Measurements from ENCODE around the gene MED10.

The MED10 gene

DNA sequence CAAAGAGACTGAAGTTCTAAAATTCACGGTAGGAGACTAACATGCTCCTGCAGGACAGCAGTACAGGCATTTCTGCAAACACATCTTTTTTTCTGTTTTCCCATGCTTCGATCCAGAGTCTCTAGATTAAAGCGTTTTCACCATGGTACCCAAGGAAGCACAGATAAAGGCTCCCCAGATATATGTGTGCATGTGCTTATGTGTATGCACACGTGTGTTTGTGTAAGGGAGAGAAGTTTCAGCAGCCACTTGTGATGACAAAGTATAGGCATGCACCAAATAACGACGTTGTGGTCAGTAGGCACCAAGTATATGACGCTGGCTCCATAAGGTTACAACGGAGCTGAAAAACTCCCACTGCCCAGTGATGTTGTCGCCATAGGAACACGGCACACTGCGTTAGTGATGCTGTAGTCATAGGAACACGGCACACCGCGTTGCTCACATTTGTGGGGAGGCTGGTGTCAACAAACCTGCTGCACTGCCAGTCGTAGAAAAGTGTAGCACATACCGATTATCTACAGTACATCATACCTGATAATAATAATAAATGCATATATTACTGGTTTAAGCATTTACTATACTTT, 21.7 kb downstream of the MED10 start:
- DNase-seq (ENCODE audit: insufficient read length, low spot score) (no peak), FAIRE-seq (no peak)
- TF ChIP-seq TAF1 (IDR thresholded peaks at IDR 0.05; ENCODE audit: low read depth, low read length), result no peak
- TF ChIP-seq POLR2A (IDR thresholded peaks at IDR 0.05; ENCODE audit: low read depth, low read length), result no peak
- TF ChIP-seq POU2F2 (IDR thresholded peaks at IDR 0.05; ENCODE audit: low read depth, low read length), result no peak
- no peak for TF ChIP-seq PAX5 (IDR thresholded peaks at IDR 0.05; ENCODE audit: insufficient read depth, low read length, severe bottlenecking)
- TF ChIP-seq POLR2AphosphoS5 (IDR thresholded peaks at IDR 0.05; ENCODE audit: low read depth, low read length), result no peak
- no peak for TF ChIP-seq SPI1 (IDR thresholded peaks at IDR 0.05; ENCODE audit: low read depth, low read length)

DNA sequence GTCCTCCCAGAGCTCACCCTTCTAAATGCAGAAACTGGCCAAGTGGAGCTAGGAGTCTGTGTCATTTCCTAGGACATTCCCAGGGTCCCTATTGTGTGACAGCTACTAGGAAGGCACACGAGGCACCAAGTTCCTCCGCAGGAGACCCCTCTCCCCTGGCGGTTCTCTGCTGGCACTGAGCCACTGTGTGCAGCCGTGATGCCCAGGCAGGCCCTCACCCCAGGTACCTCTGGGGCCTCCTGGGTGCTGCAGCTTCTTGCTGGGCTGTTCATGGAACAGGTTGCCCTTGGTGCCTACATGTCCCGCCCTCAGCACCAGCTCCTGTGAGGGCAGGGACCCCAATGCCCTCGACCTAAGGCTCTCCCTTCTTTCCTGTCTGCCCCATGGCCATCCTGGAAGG, 23.1 kb downstream of the MED10 start:
- FAIRE-seq (no peak), DNase-seq (ENCODE audit: insufficient read length, low spot score) (no peak)
- TF ChIP-seq PAX5 (IDR thresholded peaks at IDR 0.05; ENCODE audit: insufficient read depth, low read length, severe bottlenecking), result no peak
- no peak for TF ChIP-seq SPI1 (IDR thresholded peaks at IDR 0.05; ENCODE audit: low read depth, low read length)
- no peak for TF ChIP-seq POLR2AphosphoS5 (IDR thresholded peaks at IDR 0.05; ENCODE audit: low read depth, low read length)
- TF ChIP-seq POLR2A (IDR thresholded peaks at IDR 0.05; ENCODE audit: low read depth, low read length), result no peak
- no peak for TF ChIP-seq TAF1 (IDR thresholded peaks at IDR 0.05; ENCODE audit: low read depth, low read length)

DNA sequence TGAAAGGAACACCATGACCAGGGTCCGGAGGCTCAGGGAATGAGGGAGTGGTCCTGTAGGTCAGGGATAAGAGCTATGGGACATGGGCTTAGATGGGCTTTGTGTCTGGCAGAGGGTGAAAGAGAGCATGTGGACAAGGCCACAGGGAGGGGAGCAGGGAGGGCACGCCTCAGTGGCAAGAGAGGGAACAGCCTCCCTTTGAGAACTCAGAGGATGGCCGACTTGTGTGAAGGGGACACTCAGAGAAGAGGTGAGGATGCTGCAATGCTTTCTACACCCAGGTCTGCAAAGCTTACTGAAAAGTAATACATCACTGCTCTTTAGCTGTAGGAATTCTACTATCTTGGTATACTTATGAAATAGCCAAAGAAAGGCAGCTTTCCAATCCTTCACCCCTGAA, 23.5 kb downstream of the MED10 start:
- TF ChIP-seq SPI1 (IDR thresholded peaks at IDR 0.05; ENCODE audit: low read depth, low read length) (no peak), POU2F2 (IDR thresholded peaks at IDR 0.05; ENCODE audit: low read depth, low read length) (no peak), POLR2A (IDR thresholded peaks at IDR 0.05; ENCODE audit: low read depth, low read length) (no peak), POLR2AphosphoS5 (IDR thresholded peaks at IDR 0.05; ENCODE audit: low read depth, low read length) (no peak), PAX5 (IDR thresholded peaks at IDR 0.05; ENCODE audit: insufficient read depth, low read length, severe bottlenecking) (no peak), TAF1 (IDR thresholded peaks at IDR 0.05; ENCODE audit: low read depth, low read length) (no peak)
- DNase-seq (ENCODE audit: insufficient read length, low spot score) (no peak), FAIRE-seq (peak; percentile 5)

DNA sequence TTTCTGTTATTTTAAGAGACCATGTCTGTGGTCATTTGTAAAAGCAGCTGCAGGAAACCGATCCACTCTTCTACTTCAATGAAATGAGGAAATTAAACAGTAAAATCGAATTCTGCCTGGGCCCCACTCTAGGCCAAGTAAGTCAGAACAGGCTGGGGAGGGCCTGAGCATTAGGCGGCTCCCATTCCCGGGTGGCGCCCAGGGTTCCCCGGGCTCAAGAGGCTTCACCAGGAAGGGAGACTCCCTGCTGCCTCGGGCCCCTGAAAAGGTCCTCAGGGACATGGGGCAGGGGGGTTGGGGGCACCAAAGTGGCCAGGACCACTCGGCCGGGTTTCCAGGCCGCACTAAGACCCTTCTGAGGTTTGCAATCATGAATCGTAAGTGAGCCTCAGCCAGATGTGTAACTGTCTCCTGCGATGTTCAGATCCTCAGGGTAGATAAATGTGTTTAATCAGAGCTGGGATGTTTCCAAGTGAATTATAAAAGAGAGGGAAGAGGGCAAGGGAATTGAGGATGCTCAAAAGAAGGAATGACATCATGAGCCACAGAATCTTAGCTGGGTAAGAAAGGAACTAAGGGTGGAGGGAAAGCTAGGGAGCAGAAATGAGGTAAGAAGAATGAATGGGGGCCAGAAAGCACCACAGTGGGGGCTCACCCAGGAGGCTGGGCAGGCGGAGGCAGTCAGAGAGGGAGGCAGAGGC, 24.6 kb downstream of the MED10 start:
- DNase-seq (ENCODE audit: insufficient read length, low spot score) (no peak), FAIRE-seq (no peak)
- TF ChIP-seq TAF1 (IDR thresholded peaks at IDR 0.05; ENCODE audit: low read depth, low read length), result no peak
- no peak for TF ChIP-seq SPI1 (IDR thresholded peaks at IDR 0.05; ENCODE audit: low read depth, low read length)
- no peak for TF ChIP-seq POU2F2 (IDR thresholded peaks at IDR 0.05; ENCODE audit: low read depth, low read length)
- no peak for TF ChIP-seq PAX5 (IDR thresholded peaks at IDR 0.05; ENCODE audit: insufficient read depth, low read length, severe bottlenecking)
- no peak for TF ChIP-seq POLR2AphosphoS5 (IDR thresholded peaks at IDR 0.05; ENCODE audit: low read depth, low read length)
- TF ChIP-seq POLR2A (IDR thresholded peaks at IDR 0.05; ENCODE audit: low read depth, low read length), result no peak

DNA sequence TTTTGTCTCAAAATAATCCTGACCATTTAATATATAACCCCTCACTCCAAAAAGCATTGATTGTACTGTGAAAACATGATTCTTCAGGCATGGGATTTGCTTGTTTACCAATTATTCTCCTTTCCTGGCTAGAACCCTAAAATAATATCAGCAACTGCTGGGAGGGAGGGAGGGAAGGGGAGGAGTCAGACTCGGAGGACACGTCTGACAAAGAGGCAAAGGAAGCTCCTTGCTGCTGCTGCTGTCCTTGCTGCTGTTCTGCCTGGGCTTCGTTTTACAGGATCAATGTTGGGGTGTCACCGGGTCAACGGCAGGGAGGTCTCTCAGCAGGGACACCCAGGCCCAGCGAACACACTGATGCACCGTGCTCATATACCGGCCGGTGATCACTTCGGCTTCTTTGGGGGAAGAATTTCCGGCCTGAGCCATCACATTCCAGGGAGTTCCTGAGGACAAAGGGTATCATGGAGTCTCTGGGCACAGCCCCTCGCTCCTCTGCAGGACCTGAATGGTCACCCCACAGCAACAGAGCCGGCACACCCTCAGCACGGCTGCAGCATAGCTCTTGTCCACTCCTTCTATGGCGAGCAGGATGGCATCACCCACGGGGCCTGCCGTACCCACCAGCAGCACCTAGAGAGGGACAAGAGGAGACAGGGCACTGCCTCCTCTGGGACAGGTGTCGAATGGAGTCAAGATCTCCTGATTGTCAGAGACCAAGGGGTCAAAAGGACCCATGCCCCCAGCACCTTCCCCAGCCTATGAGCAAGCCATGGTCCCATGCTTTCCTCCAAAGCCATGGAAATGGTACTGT, 27.9 kb downstream of the MED10 start:
- TF ChIP-seq POU2F2 (IDR thresholded peaks at IDR 0.05; ENCODE audit: low read depth, low read length) (no peak), PAX5 (IDR thresholded peaks at IDR 0.05; ENCODE audit: insufficient read depth, low read length, severe bottlenecking) (no peak), POLR2AphosphoS5 (IDR thresholded peaks at IDR 0.05; ENCODE audit: low read depth, low read length) (no peak), POLR2A (IDR thresholded peaks at IDR 0.05; ENCODE audit: low read depth, low read length) (no peak), SPI1 (IDR thresholded peaks at IDR 0.05; ENCODE audit: low read depth, low read length) (no peak), TAF1 (IDR thresholded peaks at IDR 0.05; ENCODE audit: low read depth, low read length) (no peak)
- no peak for DNase-seq (ENCODE audit: insufficient read length, low spot score)
- no peak for FAIRE-seq

DNA sequence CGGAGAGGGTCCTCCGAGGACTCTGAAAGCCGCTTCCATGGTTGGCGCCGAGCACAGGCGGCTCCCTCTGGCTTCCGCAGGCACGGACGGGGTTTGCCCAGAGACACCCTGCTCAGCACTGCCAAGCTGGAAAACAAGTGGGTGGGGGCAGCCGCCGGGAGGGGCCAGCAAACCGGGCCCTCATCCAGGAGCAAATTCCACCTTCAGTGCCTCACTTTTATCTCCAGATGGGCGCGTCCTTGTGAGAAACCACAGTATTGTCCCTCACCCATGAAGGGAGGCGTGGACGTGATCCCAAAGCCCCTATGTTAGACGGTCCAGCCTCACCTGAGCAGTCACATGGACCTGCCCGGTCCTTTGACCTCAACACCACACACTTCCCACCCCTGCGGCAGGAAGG, 29.0 kb downstream of the MED10 start:
- TF ChIP-seq SPI1 (IDR thresholded peaks at IDR 0.05; ENCODE audit: low read depth, low read length) (no peak), POU2F2 (IDR thresholded peaks at IDR 0.05; ENCODE audit: low read depth, low read length) (no peak), POLR2A (IDR thresholded peaks at IDR 0.05; ENCODE audit: low read depth, low read length) (no peak), TAF1 (IDR thresholded peaks at IDR 0.05; ENCODE audit: low read depth, low read length) (no peak)
- FAIRE-seq (no peak), DNase-seq (ENCODE audit: insufficient read length, low spot score) (no peak)

DNA sequence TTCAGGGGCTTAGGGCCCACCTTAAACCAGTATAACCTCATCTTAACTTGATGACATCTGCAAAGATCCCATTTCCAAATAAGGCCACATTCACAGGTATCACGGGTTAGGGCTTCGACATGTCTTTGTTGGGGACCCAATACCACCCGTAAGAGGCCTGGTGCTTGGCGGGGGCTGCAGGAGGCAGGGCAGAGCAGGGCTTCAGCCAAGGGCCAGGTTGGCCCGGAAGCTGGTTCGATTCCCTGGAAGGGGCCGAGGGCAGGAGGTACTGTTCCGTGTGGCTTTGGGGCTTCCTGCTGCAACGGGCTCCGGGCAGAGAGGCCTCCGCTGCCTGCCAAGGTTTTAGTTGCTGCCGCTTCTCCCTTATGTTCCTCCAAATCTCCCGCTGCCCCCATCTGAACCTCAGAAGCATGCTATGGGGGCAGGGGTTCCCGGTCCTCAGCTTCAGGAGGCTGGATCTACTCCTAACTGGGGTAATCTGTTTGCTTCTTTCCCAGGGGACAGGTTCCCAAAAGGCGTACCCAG, 29.8 kb downstream of the MED10 start:
- no peak for FAIRE-seq
- TF ChIP-seq SPI1 (IDR thresholded peaks at IDR 0.05; ENCODE audit: low read depth, low read length) (no peak), POLR2A (IDR thresholded peaks at IDR 0.05; ENCODE audit: low read depth, low read length) (no peak), POLR2AphosphoS5 (IDR thresholded peaks at IDR 0.05; ENCODE audit: low read depth, low read length) (no peak), PAX5 (IDR thresholded peaks at IDR 0.05; ENCODE audit: insufficient read depth, low read length, severe bottlenecking) (no peak), TAF1 (IDR thresholded peaks at IDR 0.05; ENCODE audit: low read depth, low read length) (no peak), POU2F2 (IDR thresholded peaks at IDR 0.05; ENCODE audit: low read depth, low read length) (no peak)
- no peak for DNase-seq (ENCODE audit: insufficient read length, low spot score)

DNA sequence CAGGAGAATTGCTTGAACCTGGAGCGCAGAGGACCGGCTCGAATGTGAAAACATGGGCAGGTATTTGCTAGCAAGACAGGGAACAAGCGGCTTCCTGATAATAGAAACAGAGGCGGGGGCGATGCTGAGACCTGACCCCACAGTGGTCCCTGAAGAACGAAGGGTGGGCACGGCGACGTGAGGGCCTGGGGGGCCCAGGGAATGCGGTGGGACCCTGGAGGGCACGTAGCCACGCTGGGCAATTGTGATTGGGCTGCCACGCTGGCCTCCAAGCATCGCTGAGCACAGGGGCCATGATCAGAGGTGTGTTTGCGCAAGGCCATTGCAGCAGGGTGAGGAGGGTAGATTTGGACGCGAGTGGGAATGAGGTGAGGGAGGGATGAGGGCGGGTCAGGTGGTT, 30.7 kb downstream of the MED10 start:
- TF ChIP-seq SPI1 (IDR thresholded peaks at IDR 0.05; ENCODE audit: low read depth, low read length) (no peak), POLR2AphosphoS5 (IDR thresholded peaks at IDR 0.05; ENCODE audit: low read depth, low read length) (no peak), TAF1 (IDR thresholded peaks at IDR 0.05; ENCODE audit: low read depth, low read length) (no peak), PAX5 (IDR thresholded peaks at IDR 0.05; ENCODE audit: insufficient read depth, low read length, severe bottlenecking) (no peak), POLR2A (IDR thresholded peaks at IDR 0.05; ENCODE audit: low read depth, low read length) (no peak)
- DNase-seq (ENCODE audit: insufficient read length, low spot score) (no peak), FAIRE-seq (no peak)

DNA sequence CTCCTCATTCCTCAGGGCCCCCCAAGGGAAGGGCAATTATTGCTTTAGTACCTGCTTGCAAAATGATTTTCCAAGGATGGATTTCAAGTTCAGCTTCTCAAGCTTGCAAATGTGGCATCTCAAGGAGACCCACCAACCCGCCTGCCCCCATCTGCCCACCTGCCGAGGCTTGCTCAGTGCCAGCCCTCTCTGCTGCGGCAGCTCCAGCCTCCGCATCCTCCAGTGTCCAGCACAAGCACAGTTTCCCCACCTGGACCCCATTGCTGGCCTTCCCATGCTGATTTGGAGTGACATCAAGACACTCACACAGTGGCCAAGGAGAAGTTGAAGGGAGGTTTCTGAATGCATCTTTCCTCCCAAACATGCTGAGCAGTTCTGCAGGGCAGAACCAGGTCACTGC, 31.2 kb downstream of the MED10 start:
- DNase-seq (ENCODE audit: insufficient read length, low spot score), result no peak
- no peak for TF ChIP-seq POLR2A (IDR thresholded peaks at IDR 0.05; ENCODE audit: low read depth, low read length)
- TF ChIP-seq TAF1 (IDR thresholded peaks at IDR 0.05; ENCODE audit: low read depth, low read length), result no peak
- TF ChIP-seq SPI1 (IDR thresholded peaks at IDR 0.05; ENCODE audit: low read depth, low read length), result no peak
- TF ChIP-seq POU2F2 (IDR thresholded peaks at IDR 0.05; ENCODE audit: low read depth, low read length), result no peak
- TF ChIP-seq POLR2AphosphoS5 (IDR thresholded peaks at IDR 0.05; ENCODE audit: low read depth, low read length), result no peak
- TF ChIP-seq PAX5 (IDR thresholded peaks at IDR 0.05; ENCODE audit: insufficient read depth, low read length, severe bottlenecking), result no peak
- no peak for FAIRE-seq
